Measurements from ENCODE around the gene POLR3H.
"Not testable (repeated sequence)": the region's sequence is repeated elsewhere in the genome, so short reads cannot be mapped to it uniquely, and the experiment has no call there.

POLR3H gene

GRCh38 chr22:41563051-41563711, 18.9 kb upstream of the POLR3H start:
- DNase-seq: no peak

DNA sequence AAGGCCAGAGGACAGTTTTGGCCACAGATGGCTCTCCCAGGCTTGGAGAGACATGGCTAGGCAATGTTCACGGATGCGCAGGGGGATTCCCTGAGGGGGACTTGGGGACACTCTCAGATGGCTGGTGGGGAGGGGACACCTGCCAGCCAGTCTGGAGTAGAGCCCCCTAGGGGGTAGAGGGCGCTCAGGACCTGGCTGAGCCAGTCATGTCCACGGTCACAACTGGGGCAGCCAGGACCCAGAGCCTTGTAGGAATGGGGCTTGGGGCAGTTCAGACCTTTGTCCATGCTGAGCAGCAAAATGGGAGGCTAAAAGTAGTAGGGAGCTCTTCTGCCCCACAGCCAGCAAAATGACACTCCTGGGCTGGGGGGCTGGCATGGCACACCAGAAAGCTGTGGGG, 18.2 kb upstream of the POLR3H start:
- DNase-seq: no peak

- no peak for DNase-seq
These were observed 17.5 kb upstream of the POLR3H start for GRCh38 chr22:41561788-41562187.

DNA sequence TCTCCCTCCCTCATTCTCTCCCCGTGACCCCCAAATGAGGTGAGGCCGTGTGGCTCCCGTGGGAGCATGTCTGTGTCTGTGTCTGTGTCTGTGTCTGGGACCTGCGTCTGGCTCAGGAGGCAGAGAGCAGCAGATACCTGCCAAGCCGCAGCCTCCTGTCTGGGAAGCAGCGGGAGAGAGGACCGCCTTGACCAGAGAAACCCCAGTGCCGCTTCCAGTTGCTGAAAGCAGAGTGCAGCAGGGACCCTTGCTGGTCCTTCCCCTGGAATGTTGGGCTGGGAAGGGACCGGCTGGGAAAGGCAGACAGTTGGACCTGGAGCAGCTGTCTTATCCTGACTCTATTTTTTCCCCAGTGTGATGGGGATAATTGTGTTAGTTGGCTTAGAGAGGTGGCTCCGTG, 17.1 kb upstream of the POLR3H start:
- DNase-seq: no peak

DNA sequence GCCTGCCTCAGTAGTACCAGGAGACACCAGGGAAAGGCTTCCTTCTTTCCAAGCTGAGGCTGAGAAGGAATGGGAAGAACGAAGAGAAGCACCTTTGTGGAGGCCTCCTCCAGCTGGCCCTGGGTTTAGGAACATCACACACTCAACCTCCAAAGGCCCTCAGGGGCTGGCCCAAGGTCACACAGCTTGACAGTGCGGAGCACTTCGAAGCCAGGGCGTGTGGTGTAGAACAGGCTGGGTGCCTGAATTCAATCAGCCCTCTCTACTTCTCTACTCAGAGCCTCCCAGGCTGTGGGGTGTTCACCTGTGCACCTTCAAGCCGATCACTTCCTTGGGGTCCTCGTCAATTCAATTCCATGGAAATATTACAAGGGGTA, 15.8 kb upstream of the POLR3H start:
- DNase-seq: no peak

DNA sequence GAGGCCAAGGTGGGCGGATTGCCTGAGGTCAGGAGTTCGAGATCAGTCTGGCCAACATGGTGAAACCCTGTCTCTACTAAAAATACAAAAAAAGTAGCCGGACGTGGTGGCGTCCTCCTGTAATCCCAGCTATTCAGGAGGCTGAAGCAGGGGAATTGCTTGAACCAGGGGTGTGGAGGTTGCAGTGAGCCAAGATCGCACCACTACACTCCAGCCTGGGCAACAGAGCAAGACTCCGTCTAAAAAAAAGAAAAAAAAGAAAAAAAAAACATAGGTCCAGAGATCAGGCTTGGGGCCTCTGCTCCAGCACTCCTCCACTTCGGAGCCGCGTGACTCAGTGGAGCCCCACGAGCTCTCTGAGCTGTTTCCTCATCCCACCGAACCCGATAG, 14.0 kb upstream of the POLR3H start:
- DNase-seq: not testable (repeated sequence)

GRCh38 chr22:41557401-41558240, 13.4 kb upstream of the POLR3H start:
- DNase-seq: peak; percentile 83

DNA sequence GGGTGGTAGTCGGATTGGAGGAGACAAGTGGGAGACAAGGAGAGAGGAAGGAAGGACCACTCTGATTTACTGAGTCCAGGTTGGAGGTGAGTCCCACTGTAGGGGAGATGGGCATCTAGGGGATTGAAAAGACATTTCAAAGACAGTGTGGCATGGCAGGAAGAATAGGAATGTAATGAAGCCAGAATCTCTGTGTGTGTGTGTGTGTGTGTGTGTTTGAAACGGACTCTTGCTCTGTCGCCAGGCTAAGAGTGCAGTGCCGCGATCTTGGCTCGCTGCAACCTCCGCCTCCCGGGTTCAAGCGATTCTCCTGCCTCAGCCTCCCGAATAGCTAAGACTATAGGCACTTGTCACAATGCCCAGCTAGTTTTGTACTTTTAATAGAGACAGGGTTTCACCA, 12.3 kb upstream of the POLR3H start:
- no peak for DNase-seq

GRCh38 chr22:41555325-41555982, 11.2 kb upstream of the POLR3H start:
- no peak for DNase-seq

GRCh38 chr22:41551877-41552582, 7.8 kb upstream of the POLR3H start:
- no peak for DNase-seq

DNA sequence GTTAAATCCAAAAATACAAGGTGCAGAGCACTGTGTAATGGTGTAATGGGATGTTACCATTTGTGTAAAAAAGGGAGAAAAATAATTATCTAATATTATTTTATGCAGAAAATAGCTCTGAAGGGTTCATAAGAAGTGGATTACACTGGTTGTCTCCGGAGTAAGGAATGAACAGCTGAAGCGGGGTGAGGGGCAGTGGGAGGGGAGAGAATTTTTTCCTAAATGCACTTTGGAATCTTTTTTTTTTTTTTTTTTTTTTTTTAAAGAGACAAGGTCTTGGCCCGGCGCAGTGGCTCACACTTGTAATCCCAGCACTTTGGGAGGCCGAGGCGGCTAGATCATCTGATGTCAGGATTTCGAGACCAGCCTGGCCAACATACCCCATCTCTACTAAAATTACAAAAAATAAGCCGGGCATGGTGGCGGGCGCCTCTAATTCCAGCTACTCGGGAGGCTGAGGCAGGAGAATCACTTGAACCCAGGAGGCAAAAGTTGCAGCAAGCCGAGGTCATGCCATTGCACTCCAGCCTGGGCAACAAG, 6.8 kb upstream of the POLR3H start:
- no peak for DNase-seq

- no peak for DNase-seq
These were observed 4.6 kb upstream of the POLR3H start for GRCh38 chr22:41548830-41549211.

GRCh38 chr22:41544671-41545476, 604 bp upstream of the POLR3H start:
- no peak for DNase-seq

DNA sequence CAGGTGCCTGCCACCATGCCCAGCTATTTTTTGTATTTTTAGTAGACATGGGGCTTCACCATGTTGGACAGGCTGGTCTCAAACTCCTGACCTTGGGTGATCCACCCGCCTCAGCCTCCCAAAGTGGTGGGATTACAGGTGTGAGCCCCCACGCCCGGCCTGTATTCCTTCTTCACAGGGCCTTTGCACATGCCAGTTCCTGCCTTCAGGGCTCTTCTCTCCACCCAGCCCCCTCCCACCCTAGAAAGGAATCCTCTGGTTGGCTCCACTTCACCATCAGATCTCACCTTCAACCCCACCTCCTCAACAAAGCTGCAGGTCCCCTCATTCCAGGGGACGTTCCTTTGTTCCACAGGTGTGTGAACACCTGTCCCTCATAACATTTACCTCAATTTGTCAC, 2.0 kb downstream of the POLR3H start:
- no peak for DNase-seq

DNA sequence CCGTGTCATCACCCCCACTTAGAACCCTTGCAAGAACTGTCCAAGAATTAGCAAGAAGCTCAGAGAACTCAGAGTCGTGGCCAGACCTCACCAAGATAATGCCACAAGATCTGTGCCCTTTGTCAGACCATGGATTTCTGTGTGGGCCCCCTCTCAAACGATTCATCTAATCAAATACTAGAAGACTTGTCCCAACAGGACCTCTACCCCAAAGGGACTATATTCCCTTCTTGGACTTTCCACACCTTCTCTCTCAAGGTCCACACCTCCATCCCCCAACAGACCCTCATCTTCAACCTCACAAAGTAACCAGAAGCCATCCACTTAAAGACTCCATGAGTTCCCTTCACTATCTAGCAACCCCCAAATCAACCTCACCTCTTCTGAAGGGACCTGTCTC, 2.8 kb downstream of the POLR3H start:
- DNase-seq: no peak

DNA sequence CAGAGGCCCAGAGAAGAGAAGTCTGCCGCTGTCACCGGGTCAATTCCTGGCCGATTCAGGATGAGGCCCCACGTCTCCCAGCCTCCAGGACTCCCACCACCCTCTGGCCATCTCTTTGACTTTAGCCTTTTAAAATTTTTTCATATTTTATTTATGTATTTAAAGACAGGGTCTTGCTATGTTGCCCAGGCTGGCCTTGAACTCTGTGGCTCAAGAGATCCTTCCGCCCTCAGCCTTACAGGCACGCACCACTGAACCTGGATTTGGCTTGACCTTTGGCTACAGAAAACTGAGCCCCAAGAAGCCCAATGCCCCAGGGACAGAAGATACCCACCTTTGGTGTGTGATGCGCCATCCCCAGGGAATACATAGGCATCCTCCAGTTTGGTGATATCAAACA, 3.9 kb downstream of the POLR3H start:
- no peak for DNase-seq

- no peak for DNase-seq
These were observed 4.3 kb downstream of the POLR3H start for GRCh38 chr22:41540006-41540315.

GRCh38 chr22:41539146-41540005, 4.9 kb downstream of the POLR3H start:
- DNase-seq: no peak

GRCh38 chr22:41538583-41538982, 5.7 kb downstream of the POLR3H start:
- no peak for DNase-seq

DNA sequence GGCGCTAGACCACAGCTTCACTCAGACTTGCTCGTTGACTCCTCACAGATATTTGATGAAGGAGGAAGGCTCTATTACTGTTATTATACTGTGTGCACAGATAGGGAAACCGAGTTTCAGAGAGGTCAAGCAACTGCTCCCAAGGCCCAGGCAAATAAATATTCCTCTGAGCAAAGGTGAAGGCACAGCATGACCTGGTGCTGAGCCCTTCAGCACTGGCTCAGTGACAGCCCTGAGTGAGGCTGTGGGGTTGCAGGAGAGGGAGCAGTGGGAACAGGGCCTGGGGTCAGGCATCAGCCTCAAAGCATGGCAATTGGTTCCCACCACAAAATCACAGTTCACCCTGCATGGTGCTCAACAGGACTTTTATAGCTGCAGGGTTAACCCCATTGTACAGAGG, 7.1 kb downstream of the POLR3H start:
- DNase-seq: no peak

GRCh38 chr22:41535244-41535643, 9.0 kb downstream of the POLR3H start:
- DNase-seq: no peak
